Rectal smooth muscle tissue (tissue), 1 donor: ENCODE results near the gene SUPT4H1.
A peak's percentile ranks its signal among the peaks of the same experiment; 100 is the strongest.

ENCODE experiments used
- H3K27ac ChIP-seq: one replicate; pipeline ENCODE4 v1.7.0; 2013; ENCODE audit warnings: low read depth, low read length, inconsistent platforms
- H3K27me3 ChIP-seq: one replicate; pipeline ENCODE4 v1.7.0; 2013; ENCODE audit warnings: low read length; ENCODE audit not compliant: control insufficient read depth, insufficient read depth
- H3K36me3 ChIP-seq: one replicate; pipeline ENCODE4 v1.7.0; 2013; ENCODE audit warnings: low read length; ENCODE audit not compliant: control insufficient read depth, insufficient read depth
- H3K4me1 ChIP-seq: one replicate; pipeline ENCODE4 v1.7.0; 2013; ENCODE audit warnings: low read length; ENCODE audit not compliant: control insufficient read depth, insufficient read depth
- H3K4me3 ChIP-seq: one replicate; pipeline ENCODE4 v1.7.0; 2013; ENCODE audit warnings: low read length
- H3K9ac ChIP-seq: one replicate; pipeline ENCODE4 v1.7.0; 2013; ENCODE audit warnings: low read length

Gene SUPT4H1

DNA sequence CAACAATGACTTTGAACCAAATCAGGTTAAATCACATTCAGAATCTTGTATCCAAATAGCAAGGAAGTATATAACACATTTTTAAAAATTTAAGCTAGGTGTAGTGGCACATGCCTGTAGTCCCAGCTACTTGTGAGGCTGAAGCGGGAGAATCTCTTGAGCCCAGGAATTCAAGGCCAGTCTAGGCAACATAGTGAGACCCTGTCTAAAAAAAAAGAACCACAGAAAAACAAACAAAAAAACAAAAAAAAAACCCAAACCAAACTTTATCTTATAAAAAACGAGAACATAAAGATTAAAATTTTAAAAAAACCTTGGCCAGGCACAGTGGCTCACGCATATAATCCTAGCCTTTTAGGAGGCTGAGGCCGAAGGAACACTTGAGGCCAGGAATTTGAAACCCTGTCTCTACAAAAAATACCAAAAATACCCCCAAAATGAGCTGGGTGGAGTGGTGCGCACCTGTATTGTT lies 11.6 kb downstream of the SUPT4H1 start:
- H3K4me3 ChIP-seq, result no peak overlapping the region
- H3K4me1 ChIP-seq, result peaks cover 15% of the 10 kb centered on the region
- no peaks in the 10 kb centered on the region for H3K27me3 ChIP-seq
- no peak overlapping the region for H3K9ac ChIP-seq
- peaks cover 3% of the 10 kb centered on the region for H3K36me3 ChIP-seq
- H3K27ac ChIP-seq, result no peak overlapping the region

DNA sequence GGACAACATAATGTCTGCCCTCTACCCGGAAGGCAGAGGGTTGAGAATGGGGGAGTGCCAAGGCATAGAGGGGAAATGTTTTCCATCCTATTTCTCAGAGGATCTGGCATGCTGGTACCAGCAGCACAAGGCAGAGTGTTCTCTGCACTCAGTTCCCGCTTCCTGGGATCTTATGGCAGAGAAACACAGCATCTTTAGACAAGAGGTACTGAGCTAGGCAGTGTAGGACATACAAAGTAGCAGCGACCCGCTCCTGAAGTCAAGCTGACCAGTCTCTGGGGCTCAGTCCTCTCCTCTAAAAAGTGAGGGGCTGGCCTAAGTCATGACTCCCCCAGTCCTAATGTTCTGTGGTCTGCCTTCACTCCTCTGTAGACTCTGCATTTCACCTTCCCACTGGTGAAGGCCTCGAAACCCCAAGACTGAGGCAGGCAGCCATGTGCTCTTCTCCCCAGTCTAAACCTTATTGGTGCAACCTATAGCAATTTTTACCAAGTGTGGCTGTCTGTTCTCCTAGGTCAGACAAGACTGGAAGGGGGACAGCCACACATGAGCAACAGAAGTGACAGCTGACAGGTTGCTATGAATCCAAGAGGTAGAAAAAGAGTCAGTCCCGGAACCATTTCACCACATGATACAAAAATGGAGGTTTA lies 12.1 kb downstream of the SUPT4H1 start:
- no peaks in the 10 kb centered on the region for H3K27me3 ChIP-seq
- peaks cover 15% of the 10 kb centered on the region for H3K4me1 ChIP-seq
- H3K36me3 ChIP-seq, result no peaks in the 10 kb centered on the region
- H3K27ac ChIP-seq, result no peak overlapping the region
- H3K4me3 ChIP-seq, result peak overlapping the region; percentile 49
- no peak overlapping the region for H3K9ac ChIP-seq

DNA sequence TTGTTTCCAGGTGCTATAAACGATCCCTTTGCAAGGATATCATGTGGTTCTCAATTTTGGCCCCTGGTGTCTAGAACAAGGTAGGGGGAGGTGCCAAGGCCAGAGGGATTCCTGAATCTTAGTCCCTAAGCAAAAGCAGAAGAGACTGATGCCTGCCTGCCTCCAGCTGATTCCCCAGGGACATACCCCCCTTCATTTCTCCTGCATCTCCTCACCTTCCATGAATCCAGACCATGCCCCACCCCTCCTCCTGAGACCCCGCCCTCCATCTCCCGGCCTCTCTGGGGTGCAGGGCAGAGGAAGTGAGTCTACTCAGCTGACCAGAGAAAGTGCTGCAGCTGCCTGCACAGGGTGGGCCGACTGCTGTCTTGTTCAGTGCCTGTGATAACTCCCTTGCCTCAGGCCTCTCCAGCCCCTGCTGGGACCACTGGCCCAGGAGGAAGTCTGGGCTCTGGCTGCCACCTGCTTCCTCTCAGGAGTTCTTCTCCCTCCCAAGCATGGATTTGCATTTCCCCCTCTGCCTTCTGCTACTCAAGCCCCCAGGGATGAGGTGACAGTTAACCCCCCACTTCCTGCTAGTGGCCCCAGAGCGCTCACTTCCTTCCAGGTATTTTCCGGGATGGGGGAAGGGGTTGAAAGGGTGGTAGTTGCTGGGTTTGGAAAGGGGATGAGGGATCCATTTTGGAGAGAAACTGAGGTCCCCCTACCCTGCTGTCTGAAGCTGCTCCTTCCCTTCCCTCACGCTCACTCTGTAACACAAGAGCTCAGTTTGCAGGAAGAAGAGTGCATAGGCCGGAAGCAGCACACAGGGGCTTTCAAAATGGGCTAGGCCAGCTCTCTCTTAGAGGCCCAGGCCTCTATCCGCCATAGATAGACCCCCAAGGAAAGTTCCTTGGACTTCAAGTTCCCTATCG lies 12.9 kb downstream of the SUPT4H1 start:
- peak overlapping the region; percentile 85 for H3K27ac ChIP-seq
- H3K9ac ChIP-seq, result no peak overlapping the region
- H3K4me1 ChIP-seq, result peaks cover 15% of the 10 kb centered on the region
- no peaks in the 10 kb centered on the region for H3K27me3 ChIP-seq
- peak overlapping the region; percentile 49 for H3K4me3 ChIP-seq
- no peaks in the 10 kb centered on the region for H3K36me3 ChIP-seq

GRCh38 chr17:58338454-58338840 lies 13.6 kb downstream of the SUPT4H1 start:
- H3K4me1 ChIP-seq, result peaks cover 15% of the 10 kb centered on the region
- H3K9ac ChIP-seq, result no peak overlapping the region
- H3K4me3 ChIP-seq, result peak overlapping the region; percentile 49

GRCh38 chr17:58337600-58338453 lies 14.2 kb downstream of the SUPT4H1 start:
- Histone ChIP-seq H3K36me3 (no peaks in the 10 kb centered on the region), H3K4me3 (peak overlapping the region; percentile 49), H3K9ac (peak overlapping the region; percentile 36), H3K4me1 (peaks cover 15% of the 10 kb centered on the region), H3K27ac (peak overlapping the region; percentile 85), H3K27me3 (no peaks in the 10 kb centered on the region)

More at GRCh38 chr17:58338454-58338840, 13.6 kb downstream of the SUPT4H1 start:
- H3K27me3 ChIP-seq, result no peaks in the 10 kb centered on the region
- H3K27ac ChIP-seq, result peak overlapping the region; percentile 85
- no peaks in the 10 kb centered on the region for H3K36me3 ChIP-seq

GRCh38 chr17:58337210-58337599 lies 14.8 kb downstream of the SUPT4H1 start:
- Histone ChIP-seq H3K27me3 (no peaks in the 10 kb centered on the region), H3K4me1 (peaks cover 15% of the 10 kb centered on the region), H3K4me3 (peak overlapping the region; percentile 43), H3K27ac (peak overlapping the region; percentile 85), H3K36me3 (no peaks in the 10 kb centered on the region), H3K9ac (peak overlapping the region; percentile 36)

DNA sequence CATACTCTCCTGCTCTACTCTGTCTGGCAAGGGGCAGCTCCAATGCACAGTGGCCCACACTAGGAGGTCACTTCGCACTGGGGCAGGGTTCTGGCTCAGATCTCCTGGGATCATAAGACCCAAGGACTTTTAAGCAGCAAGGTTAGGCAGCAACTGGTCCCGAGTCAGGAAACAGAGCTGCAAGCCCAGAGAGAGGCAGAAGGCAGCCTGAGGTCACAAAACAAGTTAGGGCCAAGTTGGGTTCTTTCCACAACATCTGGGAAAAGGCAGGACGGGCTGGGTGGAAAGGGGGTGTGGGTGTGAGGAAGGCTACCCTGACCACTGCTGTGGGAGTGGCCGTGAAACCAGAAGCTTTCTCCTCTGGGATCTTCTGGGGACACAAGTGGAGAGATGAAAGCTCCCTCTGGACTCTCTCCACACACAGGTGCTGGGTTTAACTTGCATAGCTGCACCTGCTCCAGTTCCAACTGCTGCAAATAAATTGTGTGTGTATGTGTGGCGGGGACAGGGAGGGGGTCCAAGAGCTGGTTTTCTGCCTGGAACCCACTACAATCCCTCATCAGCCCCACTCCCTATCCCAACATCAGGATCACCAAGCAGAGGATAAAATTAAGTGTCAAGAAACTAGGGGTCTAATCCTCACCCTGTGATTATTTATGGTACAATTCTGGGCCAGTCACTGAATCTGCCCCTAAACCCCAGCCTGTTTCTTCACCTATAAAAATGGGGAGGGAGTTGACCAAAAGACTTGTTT lies 15.4 kb downstream of the SUPT4H1 start:
- Histone ChIP-seq H3K9ac (peak overlapping the region; percentile 3), H3K27me3 (no peaks in the 10 kb centered on the region), H3K4me1 (peaks cover 15% of the 10 kb centered on the region), H3K4me3 (peak overlapping the region; percentile 43), H3K36me3 (no peaks in the 10 kb centered on the region), H3K27ac (peak overlapping the region; percentile 85)

DNA sequence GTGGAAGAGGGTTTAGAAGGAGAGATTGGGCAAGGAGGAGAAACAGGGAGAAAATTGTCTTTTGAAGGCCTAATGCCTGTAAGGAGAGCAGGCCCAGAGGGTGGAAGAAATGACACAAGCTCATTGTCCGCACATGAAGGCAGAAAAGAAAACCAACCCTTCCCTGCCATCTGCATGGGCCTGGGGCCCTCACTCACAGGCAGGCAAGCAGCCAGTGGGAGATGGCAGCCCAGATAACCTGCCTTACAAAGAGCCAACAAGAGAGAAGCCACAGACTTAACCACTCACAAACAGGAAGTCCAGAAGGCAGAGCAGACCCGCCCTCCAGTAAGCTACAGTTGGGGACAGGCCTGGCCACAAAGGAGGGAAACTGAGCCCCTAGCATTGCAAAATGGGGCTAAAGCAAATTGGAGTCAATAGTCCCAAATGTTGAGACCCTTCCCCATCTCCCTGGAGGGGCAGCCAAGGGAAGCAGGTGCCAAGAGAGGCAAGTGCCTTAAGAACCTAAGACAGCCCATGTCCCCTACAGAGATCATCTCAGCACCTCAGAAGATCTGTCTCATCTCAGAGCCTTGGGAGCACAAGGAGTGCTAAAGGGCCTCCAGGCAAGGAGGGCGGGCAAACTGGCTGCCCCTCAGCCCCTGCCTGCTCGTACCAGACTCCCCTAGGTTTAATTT lies 16.1 kb downstream of the SUPT4H1 start:
- H3K36me3 ChIP-seq, result no peaks in the 10 kb centered on the region
- H3K9ac ChIP-seq, result no peak overlapping the region
- peak overlapping the region; percentile 28 for H3K27ac ChIP-seq
- H3K4me1 ChIP-seq, result peaks cover 15% of the 10 kb centered on the region
- peak overlapping the region; percentile 5 for H3K4me3 ChIP-seq
- no peaks in the 10 kb centered on the region for H3K27me3 ChIP-seq

- Histone ChIP-seq H3K27me3 (no peaks in the 10 kb centered on the region), H3K9ac (peak overlapping the region; percentile 13), H3K4me3 (peak overlapping the region; percentile 38), H3K4me1 (peaks cover 15% of the 10 kb centered on the region), H3K27ac (no peak overlapping the region), H3K36me3 (no peaks in the 10 kb centered on the region)
Measured at GRCh38 chr17:58335061-58335731, 16.8 kb downstream of the SUPT4H1 start.

DNA sequence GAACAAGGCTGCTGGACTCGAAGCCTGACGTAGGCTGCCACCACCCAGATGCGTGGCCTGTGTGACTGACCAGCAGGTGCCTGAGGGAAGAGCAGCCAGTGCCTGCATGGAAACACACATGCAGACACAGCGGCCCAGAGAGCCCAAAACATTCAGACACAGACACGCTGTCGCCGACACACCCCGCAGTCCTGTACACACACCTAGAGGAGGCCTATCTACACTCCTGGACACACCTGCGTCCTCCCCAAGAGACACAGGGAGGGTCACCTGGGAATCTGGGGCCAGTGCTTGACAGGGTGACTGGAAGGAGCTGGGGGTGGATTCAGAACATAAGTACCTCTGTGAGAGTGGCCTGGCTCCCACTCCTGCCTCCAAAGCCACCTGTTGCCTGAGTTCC lies 17.3 kb downstream of the SUPT4H1 start:
- Histone ChIP-seq H3K36me3 (no peaks in the 10 kb centered on the region), H3K4me3 (no peak overlapping the region)

GRCh38 chr17:58334256-58334655 lies 17.7 kb downstream of the SUPT4H1 start:
- peak overlapping the region; percentile 6 for H3K4me3 ChIP-seq
- no peaks in the 10 kb centered on the region for H3K36me3 ChIP-seq
- no peaks in the 10 kb centered on the region for H3K27me3 ChIP-seq
- peaks cover 15% of the 10 kb centered on the region for H3K4me1 ChIP-seq
- no peak overlapping the region for H3K27ac ChIP-seq
- H3K9ac ChIP-seq, result peak overlapping the region; percentile 52

More for the DNA sequence above, 17.3 kb downstream of the SUPT4H1 start:
- no peak overlapping the region for H3K27ac ChIP-seq
- H3K4me1 ChIP-seq, result peaks cover 15% of the 10 kb centered on the region
- H3K9ac ChIP-seq, result peak overlapping the region; percentile 52
- no peaks in the 10 kb centered on the region for H3K27me3 ChIP-seq
